CD14-positive monocyte (primary cell): ENCODE data around the gene LEUTX. TPM values are rescaled to one million over a fixed set of nuclear protein-coding genes. Genes with fewer than 3 reads are reported as not detected.

Source experiments
- DNase-seq, 3 donors: peaks; one replicate each; pipeline ENCODE4 v3.0.0-alpha.2; 2011 to 2022
- H2AFZ ChIP-seq: 2 replicates; pipeline ENCODE4 v1.6.0; 2012; ENCODE audit warnings: mild to moderate bottlenecking, low read depth, low read length, inconsistent platforms; ENCODE audit not compliant: insufficient read depth, poor library complexity, severe bottlenecking
- H3K27ac ChIP-seq, 2 donors: 1 replicate in 1 of 2; 2 replicates in 1 of 2; pipeline ENCODE4 v1.5.1; 2012 to 2013; ENCODE audit warnings: low read length in 2 of 2, control low read depth in 1 of 2, inconsistent platforms in 1 of 2, low read depth in 1 of 2, mild to moderate bottlenecking in 1 of 2
- H3K27me3 ChIP-seq, 2 donors: one replicate each; pipeline versions ENCODE4 v1.6.0 to v1.6.1; 2011 to 2013; ENCODE audit warnings: low read length in 2 of 2; ENCODE audit not compliant: control insufficient read depth in 2 of 2, insufficient read depth in 2 of 2
- H3K36me3 ChIP-seq, 2 donors: replicated peaks in 1 of 2; 1 replicate in 1 of 2; 2 replicates in 1 of 2; pipeline versions ENCODE4 v1.5.1 to v1.6.1; 2012 to 2013; ENCODE audit warnings: low read length in 2 of 2, control low read depth in 1 of 2, inconsistent platforms in 1 of 2, mild to moderate bottlenecking in 1 of 2; ENCODE audit not compliant: insufficient read depth in 2 of 2, control insufficient read depth in 1 of 2
- H3K4me1 ChIP-seq, 2 donors: 1 replicate in 1 of 2; 2 replicates in 1 of 2; pipeline versions ENCODE4 v1.5.1 to v1.6.1; 2012 to 2013; ENCODE audit warnings: low read length in 2 of 2, control low read depth in 1 of 2, inconsistent platforms in 1 of 2, mild to moderate bottlenecking in 1 of 2, moderate library complexity in 1 of 2; ENCODE audit not compliant: insufficient read depth in 2 of 2, control insufficient read depth in 1 of 2
- H3K4me2 ChIP-seq: replicated peaks from 2 replicates; pipeline ENCODE3; 2012; ENCODE audit warnings: low read length, moderate library complexity, mild to moderate bottlenecking; ENCODE audit not compliant: poor library complexity, severe bottlenecking; ENCODE audit errors: extremely low read depth
- H3K4me3 ChIP-seq, 3 experiments: fragments of 200-600 bp in 1 of 3; sonication (generic) in 1 of 3; replicated peaks in 1 of 3; 1 replicate in 2 of 3; 2 replicates in 1 of 3; pipeline ENCODE4 v1.5.1; 2011 to 2013; ENCODE audit warnings: low read length in 3 of 3, mild to moderate bottlenecking in 3 of 3, control low read depth in 2 of 3, low read depth in 2 of 3, inconsistent platforms in 1 of 3, moderate library complexity in 1 of 3
- H3K79me2 ChIP-seq: 2 replicates; pipeline ENCODE4 v1.6.0; 2012; ENCODE audit warnings: mild to moderate bottlenecking, control low read depth, inconsistent platforms, low read length, moderate library complexity; ENCODE audit not compliant: insufficient read depth
- H3K9ac ChIP-seq: 2 replicates; pipeline ENCODE4 v1.6.0; 2017; ENCODE audit warnings: low read length, mild to moderate bottlenecking; ENCODE audit not compliant: insufficient read depth, poor library complexity, severe bottlenecking
- H3K9me3 ChIP-seq, 2 donors: replicated peaks in 1 of 2; 1 replicate in 1 of 2; 2 replicates in 1 of 2; pipeline versions ENCODE4 v1.5.1 to v1.6.1; 2012 to 2013; ENCODE audit warnings: low read length in 2 of 2, control low read depth in 1 of 2; ENCODE audit not compliant: control insufficient read depth in 1 of 2, insufficient read depth in 1 of 2
- H4K20me1 ChIP-seq: 2 replicates; pipeline ENCODE4 v1.6.0; 2012; ENCODE audit warnings: mild to moderate bottlenecking, low read length, control low read depth, moderate library complexity; ENCODE audit not compliant: insufficient read depth
- H3K27ac Mint-ChIP-seq, 7 donors: one replicate each; pipeline ENCODE4 v1.8.0; 2020; ENCODE audit warnings: mild to moderate bottlenecking in 7 of 7, mixed read lengths in 7 of 7, moderate library complexity in 6 of 7, inconsistent platforms in 2 of 7
- H3K27me3 Mint-ChIP-seq, 3 donors: one replicate each; pipeline ENCODE4 v1.8.0; 2021 to 2022; ENCODE audit warnings: low read depth in 3 of 3, mild to moderate bottlenecking in 3 of 3, mixed read lengths in 3 of 3, moderate library complexity in 3 of 3, inconsistent platforms in 1 of 3
- H3K36me3 Mint-ChIP-seq, 2 donors: one replicate each; pipeline ENCODE4 v1.8.0; 2020; ENCODE audit warnings: mixed read lengths in 2 of 2, inconsistent platforms in 1 of 2, mild to moderate bottlenecking in 1 of 2
- H3K4me1 Mint-ChIP-seq: one replicate; pipeline ENCODE4 v1.8.0; 2020; ENCODE audit warnings: mild to moderate bottlenecking, mixed read lengths
- H3K4me3 Mint-ChIP-seq, 2 donors: one replicate each; pipeline ENCODE4 v1.8.0; 2020; ENCODE audit warnings: mild to moderate bottlenecking in 2 of 2, mixed read lengths in 2 of 2, moderate library complexity in 1 of 2
- H3K9me3 Mint-ChIP-seq, 7 donors: one replicate each; pipeline ENCODE4 v1.8.0; 2020 to 2022; ENCODE audit warnings: mixed read lengths in 7 of 7, mild to moderate bottlenecking in 6 of 7, moderate library complexity in 6 of 7, inconsistent platforms in 2 of 7
- WGBS: methylation state at CpG from one replicate; pipeline ENCODE4 v1.1.5; 2013; ENCODE audit warnings: missing lambda C conversion rate; ENCODE audit not compliant: insufficient coverage; 5-methylcytosine and 5-hydroxymethylcytosine counted together
- intact Hi-C, 2 donors: fragments of 100-400 bp; cut with micrococcal nuclease; formaldehyde crosslinking; loops; one replicate each; pipeline versions ENCODE4 v1.15.0 to v1.15.1; 2023
- polyA plus RNA-seq, 3 donors: library from polyadenylated mRNA; depleted of rRNA in 1 of 3; unstranded in 2 of 3; stranded (reverse) in 1 of 3; fragments of 300-500 nt in 2 of 3; fragments of >200 nt in 1 of 3; fragmentation: Illumina TruSeq in 2 of 3; gene quantifications; 1 replicate in 2 of 3; 2 replicates in 1 of 3; pipeline ENCODE4 v1.2.3, GENCODE V29; 2012 to 2021
- TF ChIP-seq, protein P1 (sequence below): fragments of 200-600 bp; IDR thresholded peaks from one replicate; pipeline ENCODE4 v1.8.0; 2022; ENCODE audit warnings: antibody characterized with exemption, mild to moderate bottlenecking

The LEUTX gene
- polyA plus RNA-seq, 3 donors = not detected

DNA sequence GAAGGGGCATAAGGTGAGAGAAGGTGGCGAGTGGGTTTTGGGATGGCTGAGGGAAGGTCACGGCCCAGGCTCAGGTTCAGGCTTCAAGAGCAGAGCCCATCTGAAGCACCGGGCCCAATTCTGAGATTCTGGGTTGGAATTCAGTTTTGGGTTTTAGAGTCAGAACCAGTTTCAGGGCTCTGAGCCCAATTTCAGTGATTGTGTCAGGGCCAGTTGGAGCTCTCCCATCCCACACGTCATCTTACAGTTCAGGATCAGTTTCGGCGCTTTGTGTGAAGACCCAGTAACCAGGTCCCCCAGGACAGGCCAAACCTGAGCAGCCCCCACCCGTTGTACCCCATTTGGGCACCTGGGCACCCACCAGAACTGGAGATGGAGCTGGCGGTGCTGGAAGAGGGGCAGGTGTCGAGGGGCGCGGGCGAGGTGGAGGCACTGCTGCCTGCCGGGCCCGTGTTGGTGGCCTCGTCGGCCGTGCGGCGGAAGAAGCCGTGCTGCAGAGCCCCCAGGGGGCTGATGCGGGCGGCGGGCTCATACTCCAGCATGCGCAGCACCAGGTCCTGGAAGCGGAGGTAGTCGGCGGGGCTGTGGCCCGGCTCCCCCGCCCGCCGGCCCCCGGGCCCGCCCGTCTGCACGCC, 47.8 kb downstream of the LEUTX start:
- no peak overlapping the region for H3K4me3 Mint-ChIP-seq
- peak overlapping the region in 1 of 7 donors; percentile 26 for H3K27ac Mint-ChIP-seq

GRCh38 chr19:39827216-39827615, 48.6 kb downstream of the LEUTX start:
- Mint-ChIP-seq H3K36me3 (peaks cover 37 to 60% of the 10 kb centered on the region in 2 donors), H3K9me3 (no peaks in the 10 kb centered on the region), H3K27ac (no peak overlapping the region), H3K4me3 (no peak overlapping the region), H3K4me1 (peaks cover 27% of the 10 kb centered on the region), H3K27me3 (peaks cover 0 to 1% (median 0%) of the 10 kb centered on the region in 3 donors)
- Histone ChIP-seq H3K79me2 (peaks cover 3% of the 10 kb centered on the region), H3K4me2 (no peak overlapping the region), H2AFZ (no peak overlapping the region), H3K27ac (no peak overlapping the region), H3K27me3 (no peaks in the 10 kb centered on the region), H4K20me1 (peaks cover 8% of the 10 kb centered on the region), H3K9me3 (no peaks in the 10 kb centered on the region), H3K9ac (no peak overlapping the region), H3K4me1 (peaks cover 32 to 47% of the 10 kb centered on the region in 2 donors), H3K4me3 (no peak overlapping the region), H3K36me3 (peaks cover 38 to 58% of the 10 kb centered on the region in 2 donors)
- intact Hi-C loops = no loop called here
- TF ChIP-seq, protein P1, sequence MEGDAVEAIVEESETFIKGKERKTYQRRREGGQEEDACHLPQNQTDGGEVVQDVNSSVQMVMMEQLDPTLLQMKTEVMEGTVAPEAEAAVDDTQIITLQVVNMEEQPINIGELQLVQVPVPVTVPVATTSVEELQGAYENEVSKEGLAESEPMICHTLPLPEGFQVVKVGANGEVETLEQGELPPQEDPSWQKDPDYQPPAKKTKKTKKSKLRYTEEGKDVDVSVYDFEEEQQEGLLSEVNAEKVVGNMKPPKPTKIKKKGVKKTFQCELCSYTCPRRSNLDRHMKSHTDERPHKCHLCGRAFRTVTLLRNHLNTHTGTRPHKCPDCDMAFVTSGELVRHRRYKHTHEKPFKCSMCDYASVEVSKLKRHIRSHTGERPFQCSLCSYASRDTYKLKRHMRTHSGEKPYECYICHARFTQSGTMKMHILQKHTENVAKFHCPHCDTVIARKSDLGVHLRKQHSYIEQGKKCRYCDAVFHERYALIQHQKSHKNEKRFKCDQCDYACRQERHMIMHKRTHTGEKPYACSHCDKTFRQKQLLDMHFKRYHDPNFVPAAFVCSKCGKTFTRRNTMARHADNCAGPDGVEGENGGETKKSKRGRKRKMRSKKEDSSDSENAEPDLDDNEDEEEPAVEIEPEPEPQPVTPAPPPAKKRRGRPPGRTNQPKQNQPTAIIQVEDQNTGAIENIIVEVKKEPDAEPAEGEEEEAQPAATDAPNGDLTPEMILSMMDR = no peak
- DNase-seq = no peak
- 98% methylated on average over 10 of the region's 13 CpGs for WGBS

More for the DNA sequence above, 47.8 kb downstream of the LEUTX start:
- Histone ChIP-seq H3K9ac (no peak overlapping the region), H3K79me2 (peaks cover 3% of the 10 kb centered on the region), H3K4me2 (no peak overlapping the region), H3K4me1 (peaks cover 32 to 45% of the 10 kb centered on the region in 2 donors), H4K20me1 (peaks cover under 1% of the 10 kb centered on the region), H3K27me3 (no peaks in the 10 kb centered on the region), H3K36me3 (peaks cover 38 to 54% of the 10 kb centered on the region in 2 donors), H3K4me3 (no peak overlapping the region), H2AFZ (no peak overlapping the region), H3K27ac (no peak overlapping the region), H3K9me3 (no peaks in the 10 kb centered on the region)
- Mint-ChIP-seq H3K27me3 (no peaks in the 10 kb centered on the region), H3K4me1 (peaks cover 23% of the 10 kb centered on the region), H3K9me3 (no peaks in the 10 kb centered on the region), H3K36me3 (peaks cover 35 to 58% of the 10 kb centered on the region in 2 donors)
- DNase-seq = no peak
- intact Hi-C loops = no loop called here
- WGBS = 96% methylated on average over 24 of the region's 35 CpGs
- TF ChIP-seq, protein P1 = no peak
